Upper lobe of right lung (tissue), 1 donor: Measurements from ENCODE around the gene NAA15. TPM values are rescaled to one million over a fixed set of nuclear protein-coding genes. Genes with fewer than 3 reads are reported as not detected.

ENCODE experiments used
- ATAC-seq: fragments of 200-7000 bp; cut with Tn5 transposase; one replicate; pipeline ENCODE4 v1.9.1; 2020; ENCODE audit warnings: mild to moderate bottlenecking, moderate library complexity
- DNase-seq: peaks from one replicate; pipeline ENCODE4 v3.0.0-alpha.2; 2020
- H3K27ac ChIP-seq: fragments of 200-600 bp; one replicate; pipeline ENCODE4 v1.8.0; 2022
- H3K27me3 ChIP-seq: fragments of 200-600 bp; one replicate; pipeline ENCODE4 v1.8.0; 2022; ENCODE audit warnings: mild to moderate bottlenecking
- H3K36me3 ChIP-seq: fragments of 200-600 bp; one replicate; pipeline ENCODE4 v1.8.0; 2022
- H3K4me1 ChIP-seq: fragments of 200-600 bp; one replicate; pipeline ENCODE4 v1.8.0; 2022
- H3K4me3 ChIP-seq: fragments of 200-600 bp; one replicate; pipeline ENCODE4 v1.8.0; 2022; ENCODE audit warnings: mild to moderate bottlenecking
- H3K9me3 ChIP-seq: fragments of 200-600 bp; one replicate; pipeline ENCODE4 v1.8.0; 2022
- intact Hi-C: fragments of 100-400 bp; cut with DNase I; formaldehyde crosslinking; loops from one replicate; pipeline ENCODE4 v1.11.0; 2022
- total RNA-seq: library from RNA; stranded (reverse); fragmentation: NEBNext Ultra II Directional; extraction: Animal tissue kit (Norgen Biotek cat#: 25700); gene quantifications from one replicate; pipeline ENCODE4 v1.2.1, GENCODE V29; 2021
- TF ChIP-seq, protein P1 (sequence below): fragments of 200-600 bp; IDR thresholded peaks from one replicate; pipeline ENCODE4 v1.8.0; 2022; ENCODE audit warnings: antibody characterized with exemption
- donor health status: DM: no; HTN: yes; CAD: no; lungs with severe emphysema.

NAA15 gene
- total RNA-seq, 1 donor from 2014 or later = 38.5 TPM

DNA sequence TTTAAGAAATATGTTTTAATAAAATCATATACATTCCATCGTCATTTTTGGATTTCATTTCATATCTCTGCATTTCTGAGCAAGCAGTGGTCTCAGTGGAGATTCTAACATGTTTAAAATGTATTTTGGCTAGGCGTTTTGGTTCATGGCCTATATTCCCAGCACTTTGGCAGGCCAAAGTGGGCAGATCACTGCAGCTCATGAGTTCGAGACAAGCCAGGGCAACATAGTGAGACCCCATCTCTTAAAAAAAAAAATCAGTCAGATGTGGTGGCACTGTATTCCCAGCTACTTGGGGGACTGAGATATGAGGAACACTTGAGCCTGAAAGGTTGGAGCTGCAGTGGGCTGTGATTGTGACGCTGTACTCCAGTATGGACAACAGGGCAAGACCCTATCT is 85.1 kb downstream of the NAA15 start:
- Histone ChIP-seq H3K4me3 (no peak overlapping the region), H3K4me1 (no peaks in the 10 kb centered on the region), H3K36me3 (peaks cover 63% of the 10 kb centered on the region), H3K27ac (no peak overlapping the region), H3K27me3 (no peaks in the 10 kb centered on the region), H3K9me3 (no peaks in the 10 kb centered on the region)
- no peak for ATAC-seq
- TF ChIP-seq, protein P1, sequence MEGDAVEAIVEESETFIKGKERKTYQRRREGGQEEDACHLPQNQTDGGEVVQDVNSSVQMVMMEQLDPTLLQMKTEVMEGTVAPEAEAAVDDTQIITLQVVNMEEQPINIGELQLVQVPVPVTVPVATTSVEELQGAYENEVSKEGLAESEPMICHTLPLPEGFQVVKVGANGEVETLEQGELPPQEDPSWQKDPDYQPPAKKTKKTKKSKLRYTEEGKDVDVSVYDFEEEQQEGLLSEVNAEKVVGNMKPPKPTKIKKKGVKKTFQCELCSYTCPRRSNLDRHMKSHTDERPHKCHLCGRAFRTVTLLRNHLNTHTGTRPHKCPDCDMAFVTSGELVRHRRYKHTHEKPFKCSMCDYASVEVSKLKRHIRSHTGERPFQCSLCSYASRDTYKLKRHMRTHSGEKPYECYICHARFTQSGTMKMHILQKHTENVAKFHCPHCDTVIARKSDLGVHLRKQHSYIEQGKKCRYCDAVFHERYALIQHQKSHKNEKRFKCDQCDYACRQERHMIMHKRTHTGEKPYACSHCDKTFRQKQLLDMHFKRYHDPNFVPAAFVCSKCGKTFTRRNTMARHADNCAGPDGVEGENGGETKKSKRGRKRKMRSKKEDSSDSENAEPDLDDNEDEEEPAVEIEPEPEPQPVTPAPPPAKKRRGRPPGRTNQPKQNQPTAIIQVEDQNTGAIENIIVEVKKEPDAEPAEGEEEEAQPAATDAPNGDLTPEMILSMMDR = no peak
- intact Hi-C loops = no loop called here
- DNase-seq = no peak

DNA sequence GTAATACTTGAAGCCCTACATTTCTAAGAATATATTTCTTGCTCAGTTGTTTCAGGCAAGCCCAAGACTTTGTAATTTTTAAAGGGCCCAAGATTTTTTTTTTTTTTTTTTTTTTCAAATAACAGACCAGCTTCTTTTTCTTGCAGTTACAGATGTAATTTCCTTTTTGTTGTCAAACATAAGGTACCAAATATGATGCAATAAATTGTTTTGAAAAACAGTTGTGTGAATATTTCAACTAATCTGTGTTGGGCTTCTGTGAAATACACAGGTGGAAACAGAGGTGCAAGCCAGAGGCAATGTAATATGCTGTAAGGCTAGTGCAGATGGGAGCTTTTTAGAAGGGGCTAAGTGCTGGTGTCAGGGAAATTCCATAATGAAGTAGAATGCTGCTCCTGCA is 87.8 kb downstream of the NAA15 start:
- H3K4me3 ChIP-seq = no peak overlapping the region
- intact Hi-C loops = no loop called here
- TF ChIP-seq, protein P1 = no peak
- H3K27me3 ChIP-seq = no peaks in the 10 kb centered on the region
- no peak for ATAC-seq
- H3K9me3 ChIP-seq = no peaks in the 10 kb centered on the region
- no peak for DNase-seq
- peaks cover 71% of the 10 kb centered on the region for H3K36me3 ChIP-seq
- H3K27ac ChIP-seq = no peak overlapping the region
- H3K4me1 ChIP-seq = no peaks in the 10 kb centered on the region

DNA sequence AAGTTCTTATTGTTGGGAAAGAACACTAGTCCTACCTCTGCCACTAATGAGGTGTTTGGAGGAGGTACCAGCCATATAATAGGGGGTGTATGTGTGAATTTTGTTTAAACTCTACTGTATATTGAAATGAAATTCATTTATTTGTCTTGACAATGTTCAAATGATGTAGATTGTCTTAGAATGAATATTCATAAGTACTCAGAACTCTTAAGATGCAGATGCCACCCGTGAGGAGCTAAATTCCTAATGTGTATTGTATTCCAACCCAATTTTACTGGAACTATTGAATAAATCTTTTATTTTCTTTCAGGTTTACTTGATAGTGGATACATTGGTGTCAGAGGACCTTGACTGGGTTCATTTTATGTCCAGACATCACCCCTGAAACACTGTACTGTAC is 88.7 kb downstream of the NAA15 start:
- no peak for ATAC-seq
- Histone ChIP-seq H3K36me3 (peaks cover 71% of the 10 kb centered on the region), H3K27me3 (no peaks in the 10 kb centered on the region), H3K4me3 (no peak overlapping the region), H3K9me3 (no peaks in the 10 kb centered on the region), H3K27ac (no peak overlapping the region), H3K4me1 (no peaks in the 10 kb centered on the region)
- TF ChIP-seq, protein P1 = no peak
- intact Hi-C loops = no loop called here
- DNase-seq = no peak

DNA sequence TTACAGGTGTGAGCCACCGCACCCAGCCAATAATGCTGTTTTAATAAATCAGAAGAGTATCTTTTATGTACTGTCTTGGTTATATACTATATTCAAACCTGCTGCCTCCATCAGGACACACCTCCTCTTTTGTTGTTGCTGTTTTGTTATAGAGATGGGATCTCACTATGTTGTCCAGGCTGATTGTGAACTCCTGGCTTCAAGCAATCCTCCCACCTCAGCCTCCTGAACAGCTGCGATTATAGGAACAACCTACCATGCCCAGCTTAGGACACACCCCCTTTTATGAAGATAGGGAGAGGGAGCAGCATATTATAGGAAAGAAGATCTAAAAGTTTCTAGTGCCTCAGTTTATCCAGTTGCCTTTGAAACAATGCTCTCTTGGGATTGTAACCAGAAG is 90.4 kb downstream of the NAA15 start:
- H3K36me3 ChIP-seq = peaks cover 64% of the 10 kb centered on the region
- ATAC-seq = no peak
- TF ChIP-seq, protein P1 = no peak
- no peaks in the 10 kb centered on the region for H3K4me1 ChIP-seq
- intact Hi-C loops = no loop called here
- DNase-seq = no peak
- no peaks in the 10 kb centered on the region for H3K9me3 ChIP-seq
- H3K4me3 ChIP-seq = no peak overlapping the region
- no peak overlapping the region for H3K27ac ChIP-seq
- H3K27me3 ChIP-seq = no peaks in the 10 kb centered on the region

DNA sequence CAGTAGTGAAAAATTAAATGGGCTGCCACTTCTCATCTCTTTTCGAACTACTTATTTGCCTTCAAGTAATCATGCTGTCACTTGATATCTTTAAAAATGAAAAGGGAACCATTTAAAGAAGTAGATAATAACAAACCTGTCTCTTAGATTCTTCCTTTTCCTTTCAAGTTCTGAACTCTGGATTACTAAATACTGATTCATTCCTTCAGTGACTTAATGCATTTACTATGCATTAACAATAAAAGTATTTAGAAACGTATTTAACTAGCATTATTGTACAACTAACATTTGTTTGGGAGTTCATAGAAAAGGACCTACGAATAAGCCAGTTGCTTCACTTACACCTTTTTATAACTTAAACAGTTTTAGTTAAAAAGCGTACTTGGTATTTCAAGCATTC is 91.5 kb downstream of the NAA15 start:
- Histone ChIP-seq H3K9me3 (no peaks in the 10 kb centered on the region), H3K4me3 (no peak overlapping the region), H3K4me1 (no peaks in the 10 kb centered on the region), H3K27ac (no peak overlapping the region), H3K36me3 (peaks cover 56% of the 10 kb centered on the region), H3K27me3 (no peaks in the 10 kb centered on the region)
- TF ChIP-seq, protein P1 = no peak
- DNase-seq = no peak
- intact Hi-C loops = no loop called here
- no peak for ATAC-seq

DNA sequence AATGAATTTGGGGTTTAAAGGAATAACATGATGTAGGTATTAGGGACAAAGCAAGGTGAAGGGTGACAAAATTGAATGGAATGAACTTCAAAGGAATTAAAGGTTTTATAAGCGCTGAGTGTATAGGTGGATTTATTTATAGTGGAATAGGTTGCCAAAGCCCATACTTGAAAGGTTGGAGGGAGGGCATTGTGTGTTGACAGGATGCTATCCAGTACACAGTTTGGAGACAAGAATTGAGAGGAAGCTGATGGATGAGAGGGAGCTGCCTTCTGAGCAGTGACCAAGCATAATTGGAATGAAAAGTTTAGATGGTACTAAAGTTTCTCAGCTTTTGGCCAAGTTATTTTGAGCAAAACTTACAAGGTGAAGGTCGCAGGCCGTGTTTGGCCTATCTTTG is 100.1 kb downstream of the NAA15 start:
- Histone ChIP-seq H3K9me3 (no peaks in the 10 kb centered on the region), H3K27me3 (no peaks in the 10 kb centered on the region), H3K4me3 (no peak overlapping the region), H3K36me3 (peaks cover 14% of the 10 kb centered on the region), H3K4me1 (no peaks in the 10 kb centered on the region), H3K27ac (no peak overlapping the region)
- TF ChIP-seq, protein P1 = no peak
- no peak for DNase-seq
- ATAC-seq = no peak
- intact Hi-C loops = no loop called here
